Spleen (tissue), 7 donors: ENCODE data around the gene CDC42EP3.

Source experiments
- CTCF ChIP-seq, 11 experiments: fragments of 200-600 bp in 7 of 11; fragments of 450-650 bp in 4 of 11; sonication (generic) in 4 of 11; IDR thresholded peaks in 8 of 11; conservative IDR thresholded peaks in 3 of 11; 1 replicate in 7 of 11; 2 replicates in 4 of 11; pipeline versions ENCODE4 v1.4.0 to v1.8.0; 2016 to 2021; ENCODE audit warnings: antibody characterized with exemption in 11 of 11, inconsistent platforms in 4 of 11, mild to moderate bottlenecking in 1 of 11
- POLR2A ChIP-seq, 3 donors: fragments of 450-650 bp; IDR thresholded peaks; one replicate each; pipeline ENCODE4 v1.5.1; 2017; ENCODE audit warnings: antibody characterized with exemption in 3 of 3, mild to moderate bottlenecking in 1 of 3
- donor health status: DM: no; HTN: no; CAD: no; lungs with moderate emphysema.
- donor health status: DM: no; HTN: no; CAD: no.
- donor health status: DM: no; HTN: no; CAD: no.

- TF ChIP-seq POLR2A (IDR thresholded peaks at IDR 0.05) (no peak), CTCF (IDR thresholded peaks at IDR 0.05 in 8 of 11, conservative IDR thresholded peaks at IDR 0.05 in 3 of 11) (no peak)
These were observed 54.1 kb downstream of the CDC42EP3 start for GRCh38 chr2:37617119-37617892.
